NCI-H2227 (cell line): ENCODE measurements around the gene CCL4L2.
"Not testable (repeated sequence)": the region's sequence is repeated elsewhere in the genome, so short reads cannot be mapped to it uniquely, and the experiment has no call there.

ENCODE experiments used
- DNase-seq: peaks from one replicate; lab custom pipeline; 2025; ENCODE audit not compliant: unreplicated experiment; lab: John Stamatoyannopoulos, UW

The CCL4L2 gene

GRCh38 chr17:36194832-36195433, 15.9 kb upstream of the CCL4L2 start:
- DNase-seq: not testable (repeated sequence)

- DNase-seq: no peak
Measured at GRCh38 chr17:36195434-36196130, 15.3 kb upstream of the CCL4L2 start.

GRCh38 chr17:36196131-36196486, 14.8 kb upstream of the CCL4L2 start:
- DNase-seq: no peak

- DNase-seq: no peak
Measured at GRCh38 chr17:36197387-36197703, 13.5 kb upstream of the CCL4L2 start.

GRCh38 chr17:36198831-36199465, 11.9 kb upstream of the CCL4L2 start:
- no peak for DNase-seq

GRCh38 chr17:36201102-36201501, 9.8 kb upstream of the CCL4L2 start:
- not testable (repeated sequence) for DNase-seq

- DNase-seq: not testable (repeated sequence)
Measured at GRCh38 chr17:36201506-36201905, 9.4 kb upstream of the CCL4L2 start.

- DNase-seq: no peak
Measured at GRCh38 chr17:36203335-36203734, 7.5 kb upstream of the CCL4L2 start.

GRCh38 chr17:36204724-36205500, 6.0 kb upstream of the CCL4L2 start:
- no peak for DNase-seq

- DNase-seq: no peak
Measured at GRCh38 chr17:36205637-36206485, 5.0 kb upstream of the CCL4L2 start.

- DNase-seq: not testable (repeated sequence)
Measured at GRCh38 chr17:36206486-36206821, 4.4 kb upstream of the CCL4L2 start.

GRCh38 chr17:36207383-36207782, 3.5 kb upstream of the CCL4L2 start:
- DNase-seq: not testable (repeated sequence)

GRCh38 chr17:36209575-36209974, 1.3 kb upstream of the CCL4L2 start:
- DNase-seq: no peak

- DNase-seq: not testable (repeated sequence)
Measured at GRCh38 chr17:36211484-36212271, 815 bp downstream of the CCL4L2 start.

GRCh38 chr17:36212272-36212605, 1.4 kb downstream of the CCL4L2 start:
- DNase-seq: no peak

- DNase-seq: no peak
Measured at GRCh38 chr17:36212966-36213365, 2.1 kb downstream of the CCL4L2 start.

GRCh38 chr17:36213695-36214094, 2.8 kb downstream of the CCL4L2 start:
- no peak for DNase-seq

GRCh38 chr17:36214918-36215317, 4.1 kb downstream of the CCL4L2 start:
- DNase-seq: no peak

- DNase-seq: not testable (repeated sequence)
Measured at GRCh38 chr17:36215406-36216308, 4.8 kb downstream of the CCL4L2 start.
